Left cardiac atrium (tissue), 4 donors: ENCODE measurements around the gene ZNF397. TPM values are rescaled to one million over a fixed set of nuclear protein-coding genes. Genes with fewer than 3 reads are reported as not detected.
A peak's percentile ranks its signal among the peaks of the same experiment; 100 is the strongest.
"Not testable (repeated sequence)": the region's sequence is repeated elsewhere in the genome, so short reads cannot be mapped to it uniquely, and the experiment has no call there.

ENCODE experiments used
- ATAC-seq, 2 donors: fragments of 200-7000 bp; cut with Tn5 transposase; one replicate each; pipeline ENCODE4 v1.9.1; 2020; ENCODE audit warnings: mild to moderate bottlenecking in 2 of 2, moderate library complexity in 2 of 2
- DNase-seq: peaks from one replicate; pipeline ENCODE4 v3.0.0-alpha.2; 2020
- intact Hi-C, 2 donors: fragments of 100-400 bp; cut with DNase I; formaldehyde crosslinking; loops; one replicate each; pipeline versions ENCODE4 v1.14.1 to v1.15.1; 2022 to 2023
- long read RNA-seq: library from polyadenylated mRNA; unstranded; transcript quantifications from one replicate; pipeline ENCODE4 v2.0.0, GENCODE V29; 2021
- total RNA-seq, 2 donors: library from RNA; stranded (reverse); fragmentation: NEBNext Ultra II Directional; extraction: Animal tissue kit (Norgen Biotek cat#: 25700); gene quantifications; one replicate each; pipeline ENCODE4 v1.2.1, GENCODE V29; 2021
- donor health status: DM: no; HTN: yes; CAD: no.
- donor health status: DM: no; HTN: yes; CAD: no; lungs with severe emphysema.
- donor health status: DM: yes; HTN: yes; CAD: no.
- donor health status: Dilated cardiomyopathy.

The ZNF397 gene
- total RNA-seq, result 10 to 100 TPM; 16.1 to 17.9 TPM
- long read RNA-seq, partial matches to known transcripts, result 0 of 7 reads
- long read RNA-seq, other reads (novel, unspliced or antisense), result 3 of 7 reads

DNA sequence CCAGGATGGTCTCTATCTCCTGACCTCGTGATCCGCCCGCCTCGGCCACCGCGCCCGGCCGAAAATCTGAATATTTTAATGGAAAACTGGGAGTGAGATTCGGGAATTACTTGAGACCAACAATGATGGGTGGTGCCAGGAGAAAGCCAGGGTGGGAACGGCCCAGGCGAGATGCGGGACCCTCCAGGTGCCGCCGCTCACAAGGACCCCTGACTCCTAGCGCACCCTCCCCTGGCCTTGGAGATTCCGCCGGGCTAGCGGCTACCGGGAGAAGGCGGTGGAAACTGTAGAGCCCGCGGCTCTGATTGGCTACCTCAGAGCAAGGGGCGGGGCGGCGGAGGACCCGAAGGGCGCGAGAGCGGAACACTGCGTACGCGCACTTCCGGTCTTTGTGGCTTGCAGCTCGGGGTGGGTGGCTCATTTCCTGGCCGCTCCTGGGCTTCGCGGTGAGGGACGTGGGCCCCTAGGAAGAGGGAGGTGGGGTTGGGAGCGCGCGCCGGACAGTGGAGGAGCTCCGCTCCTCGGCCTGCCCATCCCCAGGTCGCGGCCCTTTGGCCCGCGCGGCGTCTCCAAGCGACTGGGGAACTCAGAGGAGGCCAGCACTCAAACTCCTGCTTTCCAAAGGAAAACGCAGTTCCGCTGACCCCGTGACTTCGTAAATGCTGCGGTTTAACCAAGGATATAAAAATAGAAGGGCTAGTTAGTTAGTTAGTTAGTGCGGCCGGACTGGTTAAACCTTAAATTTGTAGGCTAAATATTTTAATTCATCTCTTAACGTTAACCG lies at the start of gene ZNF397:
Gene ZNF397, plus strand, starts transcription at position 371 of the 784 bp plus-strand sequence. CDS start 1,437 bp downstream, outside the sequence.
- intact Hi-C loops, result loop anchor here in 1 of 2 donors (5.0 kb wide), 1 partner anchor 46 kb away; no protein-coding TSS in a partner anchor
- peak; percentile 99 for DNase-seq
- peak; percentile 100 for ATAC-seq

DNA sequence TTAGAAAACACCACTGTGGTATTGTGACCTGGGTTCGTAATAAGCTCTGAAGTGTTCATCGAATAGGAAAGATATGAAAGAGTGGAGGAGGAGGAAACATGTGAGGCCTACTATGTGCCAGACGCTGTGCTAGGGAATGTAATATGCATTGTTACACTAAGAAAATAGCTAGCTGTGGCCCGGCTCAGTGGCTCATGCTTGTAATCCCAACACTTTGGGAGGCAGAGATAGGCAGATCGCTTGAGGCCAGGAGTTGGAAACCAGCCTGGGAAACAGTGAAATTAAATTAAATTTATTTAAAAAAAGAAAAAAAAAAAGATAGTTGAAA lies 49.2 kb upstream of the ZNF397 start:
- intact Hi-C loops, result no loop called here
- no peak for DNase-seq
- ATAC-seq, result no peak

DNA sequence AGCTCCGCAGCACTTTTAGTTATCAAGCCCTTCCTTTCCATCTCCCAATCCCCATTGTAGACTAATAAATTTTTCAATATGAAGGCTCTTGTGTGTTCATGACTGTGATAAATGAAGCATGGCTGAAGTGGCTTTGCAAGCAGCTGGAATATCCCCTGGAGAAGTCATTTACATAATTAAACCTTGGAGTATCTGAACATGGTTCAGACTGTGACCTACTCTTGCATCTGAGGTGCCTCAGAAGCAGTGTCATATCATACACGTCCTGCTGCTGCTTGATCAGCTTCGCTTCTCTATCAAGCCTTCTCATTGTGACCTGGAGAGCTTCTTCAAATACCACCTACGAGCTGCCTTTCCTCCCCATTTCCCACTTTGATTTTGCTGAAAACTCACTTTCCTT lies 48.4 kb upstream of the ZNF397 start:
- DNase-seq, result no peak
- intact Hi-C loops, result no loop called here
- ATAC-seq, result no peak

DNA sequence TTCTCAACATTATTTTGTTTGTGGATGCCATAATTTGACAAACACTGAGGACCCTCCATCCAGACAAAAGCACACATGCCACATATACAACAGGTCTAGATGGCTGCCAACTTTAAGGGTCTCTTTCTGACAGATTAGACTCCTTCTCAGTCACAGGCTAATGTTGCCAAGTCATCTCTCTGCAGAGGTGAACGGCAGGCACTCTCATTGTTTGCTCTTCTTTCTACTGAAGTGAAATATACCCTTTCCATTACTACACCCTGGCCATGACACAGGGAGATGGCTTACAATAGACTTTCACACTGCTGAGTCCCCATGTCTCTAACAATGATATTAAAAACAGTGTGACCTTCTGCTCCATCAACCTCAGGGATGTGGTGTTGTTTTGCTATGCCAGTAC lies 47.5 kb upstream of the ZNF397 start:
- ATAC-seq (no peak), DNase-seq (no peak)
- intact Hi-C loops, result no loop called here

DNA sequence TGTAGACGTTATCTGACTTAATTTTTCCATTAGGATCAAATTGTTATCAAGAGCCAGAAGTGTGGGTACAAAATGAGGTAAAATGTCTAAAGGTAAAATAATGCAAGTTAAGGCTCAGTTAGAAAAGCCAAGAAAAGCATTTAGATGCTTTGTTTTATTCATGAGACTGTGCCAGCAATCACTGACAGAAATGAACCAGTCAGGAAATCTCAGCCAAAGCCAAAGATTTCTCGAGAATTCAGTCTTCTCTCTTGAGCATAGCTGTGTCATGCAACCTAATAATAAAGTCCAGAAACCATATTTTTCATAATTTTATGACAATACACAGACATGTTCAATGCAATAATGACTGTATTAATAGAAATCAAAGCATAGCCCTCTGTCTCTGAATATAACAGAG lies 43.5 kb upstream of the ZNF397 start:
- ATAC-seq, result no peak
- intact Hi-C loops, result no loop called here

DNA sequence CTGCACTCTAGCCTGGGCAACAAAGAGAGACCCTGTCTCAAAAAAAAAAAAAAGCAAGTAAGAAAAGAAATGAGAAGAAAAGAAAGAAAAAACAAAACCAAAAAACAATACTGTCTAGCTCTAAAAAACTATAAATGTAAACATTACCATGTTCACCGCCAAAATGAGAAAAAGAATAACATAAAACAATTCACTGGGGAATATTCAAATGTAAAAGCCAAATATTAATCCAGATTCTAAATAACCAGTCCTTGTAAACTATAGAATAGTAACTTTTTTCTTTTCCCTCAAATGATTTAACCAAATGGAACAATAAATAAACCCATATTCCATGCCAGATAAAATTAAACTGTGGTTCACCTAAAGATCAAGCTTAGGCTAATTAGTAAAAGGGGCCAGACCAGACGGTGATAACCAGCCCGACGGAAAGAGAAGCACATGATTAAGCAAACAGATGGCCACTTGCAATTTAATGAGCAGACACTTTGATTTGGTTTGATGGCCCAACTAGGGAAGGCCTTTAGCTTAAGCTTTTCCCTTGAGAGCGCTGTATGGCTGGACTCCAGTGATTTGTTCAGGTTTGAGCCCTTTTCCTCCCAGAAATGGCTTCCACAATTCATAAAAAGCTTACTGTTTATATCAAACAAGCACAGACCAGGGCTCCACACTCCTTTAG lies 39.4 kb upstream of the ZNF397 start:
- no peak for ATAC-seq
- no peak for DNase-seq
- intact Hi-C loops, result no loop called here

More for the DNA sequence above, 43.5 kb upstream of the ZNF397 start:
- DNase-seq, result no peak

DNA sequence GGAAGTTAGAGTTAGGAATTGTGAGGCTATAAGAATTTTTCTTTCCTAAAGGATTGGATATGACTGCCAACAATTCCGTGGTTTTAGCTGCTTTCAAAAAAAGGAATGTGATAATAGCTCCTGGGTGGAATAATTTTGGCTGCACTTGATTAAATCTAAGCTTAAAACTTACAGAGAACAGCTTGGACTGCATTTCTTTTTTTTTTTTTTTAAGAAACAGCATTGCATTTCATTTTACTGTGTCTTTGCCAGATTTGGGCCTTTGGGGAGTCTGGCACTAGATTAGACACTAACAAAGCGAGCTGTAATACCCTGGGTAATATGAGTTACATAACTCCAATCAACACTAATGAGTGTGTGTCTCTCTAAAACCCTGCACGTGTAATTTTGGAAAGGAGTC lies 37.8 kb upstream of the ZNF397 start:
- ATAC-seq, result peak; percentile 53 to 61
- no peak for DNase-seq
- intact Hi-C loops, result no loop called here

DNA sequence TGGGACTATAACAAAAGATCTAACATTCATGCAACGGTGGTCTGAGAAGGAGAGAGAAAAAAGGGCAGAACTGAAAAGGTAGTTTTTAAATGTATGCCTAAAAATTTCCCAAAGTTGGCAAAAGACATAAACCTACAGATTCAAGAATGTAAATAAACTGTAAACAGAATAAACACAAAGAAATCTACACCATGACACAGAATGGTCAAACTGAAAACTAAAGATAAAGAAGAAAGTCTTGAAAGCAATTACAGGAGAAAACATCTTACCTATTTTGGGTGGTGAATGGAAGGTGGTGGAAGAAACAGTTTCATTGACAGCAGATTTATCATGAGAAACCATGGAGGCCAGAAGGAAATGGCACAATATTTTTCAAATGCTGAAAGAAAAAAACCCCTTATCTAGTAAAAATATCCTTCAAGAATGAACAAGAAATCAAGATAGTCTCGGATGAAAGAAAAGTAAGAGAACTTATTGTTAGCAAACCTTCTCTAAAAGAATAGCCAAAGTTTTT lies 35.6 kb upstream of the ZNF397 start:
- ATAC-seq, result no peak
- DNase-seq, result no peak
- intact Hi-C loops, result no loop called here

DNA sequence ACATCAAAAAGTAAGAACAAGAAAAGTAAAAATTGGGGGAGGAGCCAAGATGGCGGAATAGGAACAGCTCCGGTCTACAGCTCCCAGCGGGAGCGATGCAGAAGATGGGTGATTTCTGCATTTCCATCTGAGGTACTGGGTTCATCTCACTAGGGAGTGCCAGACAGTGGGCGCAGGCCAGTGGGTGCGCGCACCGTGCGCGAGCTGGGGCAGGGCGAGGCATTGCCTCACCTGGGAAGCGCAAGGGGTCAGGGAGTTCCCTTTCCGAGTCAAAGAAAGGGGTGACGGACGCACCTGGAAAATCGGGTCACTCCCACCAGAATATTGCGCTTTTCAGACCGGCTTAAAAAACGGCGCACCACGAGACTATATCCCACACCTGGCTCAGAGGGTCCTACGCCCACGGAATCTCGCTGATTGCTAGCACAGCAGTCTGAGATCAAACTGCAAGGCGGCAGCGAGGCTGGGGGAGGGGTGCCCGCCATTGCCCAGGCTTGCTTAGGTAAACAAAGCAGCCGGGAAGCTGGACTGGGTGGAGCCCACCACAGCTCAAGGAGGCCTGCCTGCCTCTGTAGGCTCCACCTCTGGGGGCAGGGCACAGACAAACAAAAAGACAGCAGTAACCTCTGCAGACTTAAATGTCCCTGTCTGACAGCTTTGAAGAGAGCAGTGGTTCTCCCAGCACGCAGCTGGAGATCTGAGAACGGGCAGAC lies 34.9 kb upstream of the ZNF397 start:
- DNase-seq, intact Hi-C loops, ATAC-seq: not testable (repeated sequence)

DNA sequence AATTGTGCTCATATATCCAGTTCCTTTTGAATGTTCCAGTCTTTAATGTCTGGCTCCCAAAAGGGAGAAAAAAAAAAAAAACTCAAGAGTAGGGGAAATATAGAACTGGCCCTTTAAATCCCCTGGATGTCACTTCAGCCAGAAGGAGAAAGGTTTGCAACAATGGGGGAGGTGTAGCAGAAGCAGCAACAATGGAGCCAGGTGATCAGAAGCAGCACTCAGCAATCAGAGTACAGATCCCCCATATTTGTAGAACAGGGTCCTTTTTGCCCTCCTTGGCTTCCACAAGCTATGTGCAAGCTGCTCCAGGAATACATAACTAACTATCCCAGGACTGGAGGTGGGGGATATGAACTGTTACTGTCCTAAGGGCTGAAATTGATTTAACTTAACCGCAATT lies 25.8 kb upstream of the ZNF397 start:
- ATAC-seq (no peak), DNase-seq (no peak)
- intact Hi-C loops, result no loop called here

DNA sequence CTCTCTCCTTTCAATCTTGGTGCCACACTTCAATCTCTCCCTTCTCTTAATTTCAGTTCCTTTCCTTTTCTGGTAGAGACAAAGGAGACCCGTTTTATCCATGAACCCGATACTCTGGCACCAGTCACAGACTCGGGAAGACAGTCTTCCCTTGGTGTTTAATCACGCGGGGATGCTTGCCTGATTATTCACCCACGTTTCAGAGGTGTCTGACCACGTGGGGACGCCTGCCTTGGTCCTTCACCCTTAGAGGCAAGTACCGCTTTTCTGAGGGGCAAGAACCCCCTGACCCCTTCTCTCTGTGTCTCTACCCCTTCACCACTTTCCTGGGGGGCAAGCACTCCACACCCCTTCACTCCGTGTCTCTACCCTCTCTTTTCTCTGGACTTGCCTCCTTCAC lies 24.2 kb upstream of the ZNF397 start:
- ATAC-seq, DNase-seq, intact Hi-C loops: not testable (repeated sequence)

DNA sequence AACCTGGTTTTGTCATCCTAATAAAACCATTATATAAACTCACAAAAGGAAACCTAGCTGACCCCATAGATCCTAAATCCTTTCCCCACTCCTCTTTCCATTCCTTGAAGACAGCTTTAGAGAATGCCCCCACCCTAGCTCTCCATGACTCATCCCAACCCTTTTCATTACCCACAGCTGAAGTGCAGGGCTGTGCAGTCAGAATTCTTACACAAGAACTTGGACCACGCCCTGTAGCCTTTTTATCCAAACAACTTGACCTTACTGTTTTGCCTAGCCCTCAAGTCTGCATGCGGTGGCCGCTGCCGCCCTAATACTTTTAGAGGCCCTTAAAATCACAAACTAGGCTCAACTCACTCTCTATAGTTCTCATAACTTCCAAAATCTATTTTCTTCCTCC lies 21.5 kb upstream of the ZNF397 start:
- ATAC-seq, DNase-seq, intact Hi-C loops: not testable (repeated sequence)

DNA sequence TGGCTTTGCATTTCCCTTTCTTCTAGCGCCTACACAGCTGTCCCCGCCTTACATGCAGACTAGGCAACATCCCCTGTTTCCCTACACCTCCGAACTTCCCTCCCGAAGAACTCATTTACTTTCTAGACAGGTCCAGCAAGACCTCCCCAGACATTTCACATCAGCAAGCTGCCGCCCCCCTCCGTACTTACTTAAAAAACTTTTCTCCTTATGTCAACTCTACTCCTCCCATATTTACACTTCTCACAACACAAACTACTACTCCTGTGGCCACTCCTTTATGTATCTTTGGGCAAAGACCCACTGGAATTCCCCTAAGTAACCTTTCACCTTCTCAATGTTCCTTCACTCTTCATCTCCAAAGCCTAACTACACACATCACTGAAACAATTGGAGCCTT lies 20.4 kb upstream of the ZNF397 start:
- intact Hi-C loops, result no loop called here
- no peak for ATAC-seq

DNA sequence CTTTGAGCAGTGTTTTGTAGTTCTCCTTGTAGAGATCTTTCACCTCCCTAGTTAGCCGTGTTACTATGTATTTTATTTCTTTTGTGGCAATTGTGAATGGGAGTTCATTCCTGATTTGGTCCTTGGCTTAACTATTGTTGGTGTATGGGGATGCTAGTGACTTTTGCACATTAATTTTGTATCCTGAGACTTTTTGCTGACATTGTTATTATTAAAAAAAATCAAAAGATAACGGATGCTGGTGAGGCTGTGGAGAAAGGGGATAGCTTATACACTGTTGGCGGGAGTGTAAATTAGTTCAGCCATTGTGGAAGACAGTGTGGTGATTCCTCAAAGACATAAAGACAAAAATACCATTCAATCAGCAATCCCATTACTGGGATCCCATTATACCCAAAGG lies 17.0 kb upstream of the ZNF397 start:
- DNase-seq, result no peak
- intact Hi-C loops, result no loop called here
- no peak for ATAC-seq

More for the DNA sequence above, 20.4 kb upstream of the ZNF397 start:
- DNase-seq, result no peak

DNA sequence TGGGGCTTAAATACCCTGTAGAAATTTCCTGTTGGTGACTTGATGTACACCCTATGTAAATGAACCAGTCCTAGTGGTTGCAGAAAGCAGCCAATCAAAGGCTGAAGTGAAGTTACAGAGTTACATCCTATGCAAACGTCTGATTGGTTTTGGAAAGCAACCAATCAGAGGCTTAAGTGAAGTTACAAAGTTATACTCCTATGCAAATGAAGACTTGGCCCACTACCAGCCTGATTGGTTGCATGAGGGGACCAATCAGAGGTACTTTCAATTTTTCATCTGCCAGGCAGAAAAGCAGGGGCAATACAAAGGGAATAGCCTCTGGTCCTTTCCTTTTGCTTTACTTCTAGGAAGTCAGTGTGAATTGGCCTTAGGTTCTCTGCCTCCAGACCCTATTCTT lies 13.6 kb upstream of the ZNF397 start:
- DNase-seq (no peak), ATAC-seq (no peak)
- intact Hi-C loops, result loop anchor here in 1 of 2 donors (5.0 kb wide), 1 partner anchor 130 kb away; no protein-coding TSS in a partner anchor

DNA sequence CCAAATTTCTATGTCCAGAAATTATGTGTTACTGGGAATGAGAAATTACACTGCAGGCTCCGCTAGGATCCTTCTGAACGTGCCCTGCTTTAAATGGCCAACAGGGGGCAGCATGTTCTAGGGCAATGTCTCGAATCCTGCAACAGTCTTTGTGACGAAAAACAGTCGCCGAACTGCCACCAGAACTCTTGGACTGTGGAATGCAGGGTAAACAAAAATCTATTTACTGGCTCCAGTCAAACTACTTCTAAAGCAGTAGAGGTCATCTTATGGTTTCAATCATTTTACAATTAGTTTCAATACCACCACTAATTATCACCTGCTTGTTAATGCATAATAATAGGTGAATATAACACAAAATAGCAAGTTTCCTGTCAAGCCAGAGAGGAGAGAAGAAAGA lies 9.8 kb upstream of the ZNF397 start:
- peak; percentile 80 to 91 for ATAC-seq
- intact Hi-C loops, result loop anchor here in 1 of 2 donors (2.0 kb wide), 1 partner anchor 124 kb away; no protein-coding TSS in a partner anchor
- DNase-seq, result peak; percentile 79

DNA sequence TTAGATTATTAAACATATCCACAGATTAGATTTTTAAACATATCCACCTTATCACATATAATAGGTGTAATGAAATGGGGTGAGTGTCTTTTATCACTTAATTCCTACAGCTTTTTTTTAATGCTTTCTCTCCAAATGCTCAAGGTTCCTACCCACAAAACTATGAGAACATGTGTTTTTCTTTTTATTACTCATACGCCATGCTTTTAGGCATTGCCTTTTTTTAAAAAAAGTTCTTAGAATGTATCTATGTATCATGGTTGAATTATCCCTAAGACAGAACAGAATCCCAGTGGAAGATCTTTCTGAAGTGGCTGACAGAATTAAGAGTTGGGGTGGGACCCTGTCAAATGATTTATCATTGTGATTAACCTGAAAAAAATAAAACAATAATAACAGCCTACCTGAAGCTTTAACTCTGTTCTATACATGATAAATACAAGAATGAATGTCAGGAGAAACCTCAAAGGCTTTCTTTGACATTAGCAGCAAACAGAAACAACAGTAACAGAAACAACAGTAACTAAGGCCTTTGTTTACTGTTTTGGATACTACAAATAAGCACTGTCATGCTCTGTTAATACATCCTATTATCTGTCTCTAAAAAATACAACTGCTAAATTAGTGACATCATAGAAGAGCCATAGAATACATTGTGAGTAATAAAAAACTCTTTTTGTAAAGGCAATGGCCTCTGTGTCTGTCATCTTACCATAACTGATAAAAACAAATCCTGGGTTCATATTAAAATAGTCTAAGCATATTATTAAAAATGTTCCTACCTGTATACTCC lies 4.1 kb upstream of the ZNF397 start:
- no peak for DNase-seq
- no peak for ATAC-seq
- intact Hi-C loops, result loop anchor here in 1 of 2 donors (5.0 kb wide), 1 partner anchor 229 kb away; no protein-coding TSS in a partner anchor

DNA sequence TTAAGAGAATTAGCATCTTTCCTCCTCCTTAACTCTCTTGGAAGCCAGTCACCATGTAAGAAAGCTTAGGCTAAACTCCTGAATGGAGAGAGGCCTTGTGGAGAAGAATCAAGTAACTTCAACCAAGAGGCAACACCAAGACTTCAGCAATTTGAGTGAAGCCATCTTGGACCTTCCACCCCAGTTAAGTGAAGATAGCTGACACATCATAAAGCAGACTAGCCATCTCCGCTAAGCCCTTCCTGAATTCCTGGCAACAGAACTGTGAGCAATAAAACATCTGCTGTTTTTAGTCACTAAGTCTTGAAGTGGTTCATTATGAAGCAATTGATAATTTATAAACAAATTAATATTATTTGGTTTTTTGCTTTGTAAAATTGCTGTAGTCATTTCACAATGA lies 1.5 kb upstream of the ZNF397 start:
- intact Hi-C loops, result loop anchor here in 1 of 2 donors (5.0 kb wide), 1 partner anchor 232 kb away; no protein-coding TSS in a partner anchor
- no peak for DNase-seq
- no peak for ATAC-seq

DNA sequence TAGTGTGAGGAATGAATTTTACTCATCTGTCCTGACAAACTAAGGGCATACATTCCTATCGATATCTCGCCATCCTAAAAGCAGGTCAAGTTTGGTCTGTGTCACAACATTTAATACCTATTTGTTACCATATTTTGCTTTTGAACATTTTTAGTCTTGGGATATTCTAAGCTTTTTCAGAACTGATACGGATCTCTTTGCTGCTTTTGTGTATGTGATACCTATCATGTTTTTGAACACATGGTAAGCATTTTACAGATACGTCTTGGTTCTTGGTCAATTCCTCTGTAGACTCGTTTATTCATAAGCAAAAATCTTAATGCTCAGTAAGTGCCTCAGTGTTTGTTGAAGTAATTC lies 592 bp downstream of the ZNF397 start:
- DNase-seq (no peak), ATAC-seq (no peak)
- intact Hi-C loops, result loop anchor here in 1 of 2 donors (5.0 kb wide), 1 partner anchor 46 kb away; no protein-coding TSS in a partner anchor
